H1 (cell line): Measurements from ENCODE around the gene CALD1.

ENCODE experiments used
- BACH1 ChIP-seq: IDR thresholded peaks from 2 replicates; pipeline ENCODE4 v1.6.1; 2012; ENCODE audit warnings: low read length, improper control_type of control experiment
- CREB1 ChIP-seq: IDR thresholded peaks from 2 replicates; pipeline ENCODE4 v1.6.1; 2012; ENCODE audit warnings: inconsistent platforms
- EGR1 ChIP-seq: IDR thresholded peaks from 2 replicates; pipeline ENCODE4 v1.6.1; 2011; ENCODE audit warnings: low read depth, low read length, borderline replicate concordance
- JUND ChIP-seq: IDR thresholded peaks from 2 replicates; pipeline ENCODE4 v1.6.1; 2011; ENCODE audit warnings: mild to moderate bottlenecking, improper control_type of control experiment, low read length
- MAX ChIP-seq: IDR thresholded peaks from 2 replicates; pipeline ENCODE4 v1.6.1; 2012; ENCODE audit warnings: inconsistent platforms
- POLR2A ChIP-seq, 2 experiments: IDR thresholded peaks; 1 replicate in 1 of 2; 2 replicates in 1 of 2; pipeline ENCODE4 v1.6.1; 2011; ENCODE audit warnings: low read depth in 2 of 2, low read length in 2 of 2, mild to moderate bottlenecking in 2 of 2; ENCODE audit errors: control extremely low read depth in 1 of 2
- RAD21 ChIP-seq, 2 experiments: IDR thresholded peaks in 1 of 2; conservative IDR thresholded peaks in 1 of 2; 2 replicates each; pipeline ENCODE4 v1.6.1; 2011; ENCODE audit warnings: low read depth in 2 of 2, low read length in 2 of 2, improper control_type of control experiment in 1 of 2, inconsistent platforms in 1 of 2, mild to moderate bottlenecking in 1 of 2, moderate library complexity in 1 of 2
- SUZ12 ChIP-seq: fragments of 200-600 bp; sonication (generic); IDR thresholded peaks from 2 replicates; pipeline ENCODE4 v1.6.1; 2012; ENCODE audit warnings: mild to moderate bottlenecking, inconsistent platforms, low read length, moderate library complexity, mixed read lengths

- no peak for TF ChIP-seq EGR1
- no peak for TF ChIP-seq SUZ12
- no peak for TF ChIP-seq POLR2A (IDR thresholded peaks at IDR 0.05; ENCODE audit: control extremely low read depth in 1 of 2, low read depth in 2 of 2, low read length in 2 of 2)
- no peak for TF ChIP-seq CREB1
- TF ChIP-seq BACH1: no peak
- TF ChIP-seq RAD21 (IDR thresholded peaks at IDR 0.05 in 1 of 2, conservative IDR thresholded peaks at IDR 0.05 in 1 of 2; ENCODE audit: low read depth in 2 of 2, low read length in 2 of 2): no peak
- no peak for TF ChIP-seq MAX
- TF ChIP-seq JUND: no peak
These were observed 64.8 kb downstream of the CALD1 start for GRCh38 chr7:134844200-134844599.
